GM12875 (cell line): ENCODE results near the gene RAD51AP1.

Experiments
- H3K4me3 ChIP-seq: one replicate; pipeline ENCODE4 v1.5.1; 2011; ENCODE audit warnings: low read depth, low read length, control low read depth
- CTCF ChIP-seq: IDR thresholded peaks from 2 replicates; pipeline ENCODE4 v1.5.1; 2011; ENCODE audit warnings: low read depth, mild to moderate bottlenecking, control low read depth, inconsistent platforms, low read length, moderate library complexity, borderline replicate concordance; ENCODE audit not compliant: insufficient read depth

The RAD51AP1 gene

GRCh38 chr12:4609071-4609470 lies 70.4 kb downstream of the RAD51AP1 start:
- no peak overlapping the region for H3K4me3 ChIP-seq
- no peak for TF ChIP-seq CTCF
